WTC11 (cell line): ENCODE measurements around the gene PLXNA2.

ENCODE experiments used
- ATF3 ChIP-seq: sonication (generic); formaldehyde crosslinking; conservative IDR thresholded peaks from 2 replicates; pipeline ENCODE4 v1.8.1; 2022; ENCODE audit warnings: mild to moderate bottlenecking, missing genetic modification reagents
- CTCF ChIP-seq: fragments of 200-600 bp; IDR thresholded peaks from 2 replicates; pipeline ENCODE4 v1.8.0; 2022; ENCODE audit warnings: antibody characterized with exemption
- FOXP4 ChIP-seq: sonication (generic); formaldehyde crosslinking; IDR thresholded peaks from 2 replicates; pipeline ENCODE4 v1.8.0; 2022; ENCODE audit warnings: mild to moderate bottlenecking, missing genetic modification reagents
- IRF1 ChIP-seq: sonication (generic); formaldehyde crosslinking; IDR thresholded peaks from 2 replicates; pipeline ENCODE4 v1.8.0; 2023; ENCODE audit warnings: missing genetic modification reagents
- MAX ChIP-seq: sonication (generic); formaldehyde crosslinking; IDR thresholded peaks from 2 replicates; pipeline ENCODE4 v1.8.0; 2022; ENCODE audit warnings: mild to moderate bottlenecking, missing genetic modification reagents
- NFYB ChIP-seq: sonication (generic); formaldehyde crosslinking; conservative IDR thresholded peaks from 2 replicates; pipeline ENCODE4 v1.8.0; 2022; ENCODE audit warnings: low read depth, missing genetic modification reagents
- NR1H2 ChIP-seq: sonication (generic); formaldehyde crosslinking; IDR thresholded peaks from 2 replicates; pipeline ENCODE4 v1.9.0; 2021; ENCODE audit warnings: mild to moderate bottlenecking, moderate library complexity, missing genetic modification reagents
- TEAD4 ChIP-seq: sonication (generic); formaldehyde crosslinking; IDR thresholded peaks from 2 replicates; pipeline ENCODE4 v1.8.0; 2022; ENCODE audit warnings: mild to moderate bottlenecking, missing genetic modification reagents
- ZBTB21 ChIP-seq: sonication (generic); formaldehyde crosslinking; IDR thresholded peaks from 2 replicates; pipeline ENCODE4 v1.8.1; 2023; ENCODE audit warnings: mild to moderate bottlenecking, missing genetic modification reagents, borderline replicate concordance
- ZNF425 ChIP-seq: fragments of 250-450 bp; sonication (Bioruptor Pico); conservative IDR thresholded peaks from 2 replicates; pipeline ENCODE4 v1.9.0; 2021; ENCODE audit warnings: mild to moderate bottlenecking

- TF ChIP-seq CTCF (no peak), FOXP4 (CRISPR knock-in tag) (no peak), ZBTB21 (CRISPR knock-in tag) (no peak), NR1H2 (no peak), ATF3 (CRISPR knock-in tag) (no peak), IRF1 (CRISPR knock-in tag) (no peak), TEAD4 (CRISPR knock-in tag) (no peak), NFYB (no peak), MAX (no peak), ZNF425 (CRISPR knock-in tag) (no peak)
These were observed 34.1 kb downstream of the PLXNA2 start for GRCh38 chr1:208209896-208210589.
